Stimulated activated CD4-positive, alpha-beta T cell treated with anti-CD3 and anti-CD28 coated beads, TNF-alpha, amount 100 ng/mL, for 4 hours (primary cell): Measurements from ENCODE around the gene TTC7B.
"Not testable (repeated sequence)": the region's sequence is repeated elsewhere in the genome, so short reads cannot be mapped to it uniquely, and the experiment has no call there.

Source experiments
- DNase-seq, 3 experiments: peaks; one replicate each; pipeline ENCODE4 v3.0.0-alpha.2; 2020; ENCODE audit warnings: low read depth in 3 of 3

The TTC7B gene

DNA sequence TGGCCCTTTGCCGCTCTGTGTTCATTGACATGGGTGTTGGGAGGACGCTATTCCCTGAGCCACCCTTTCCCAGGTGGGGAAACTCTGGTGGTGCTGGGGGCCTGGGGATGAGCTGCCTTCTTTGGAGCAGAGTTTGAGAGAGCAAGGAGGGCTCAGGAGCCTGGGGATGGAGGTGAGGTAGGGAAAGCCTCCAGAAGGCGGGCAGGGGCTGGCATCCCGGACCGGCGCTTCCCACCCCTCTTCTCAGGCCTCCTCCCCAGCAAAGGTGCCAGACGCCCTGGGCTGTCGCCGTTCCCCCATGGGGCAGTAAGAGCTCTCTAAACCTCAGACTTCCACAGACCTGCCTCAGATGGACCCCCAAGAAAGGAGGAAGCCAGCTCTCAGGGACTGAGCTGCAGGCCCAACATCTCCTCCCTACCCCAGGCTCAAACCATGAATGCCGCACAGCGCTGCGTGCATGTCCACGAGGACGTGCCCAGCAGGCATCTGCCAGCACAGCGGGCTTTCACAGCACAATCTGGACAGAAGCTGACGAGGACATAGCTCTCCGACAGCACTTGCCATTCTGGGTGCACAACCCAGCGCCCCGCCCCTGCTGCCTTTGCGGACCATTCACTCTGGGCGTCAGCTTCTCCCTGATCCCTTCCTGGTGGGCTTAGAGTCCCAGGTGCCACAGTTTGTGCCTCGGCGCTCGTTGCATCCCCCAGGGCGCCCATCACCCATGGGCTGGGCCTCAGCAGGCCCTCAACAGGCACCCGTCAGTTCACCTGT is 14.9 kb upstream of the TTC7B start:
- DNase-seq: no peak

DNA sequence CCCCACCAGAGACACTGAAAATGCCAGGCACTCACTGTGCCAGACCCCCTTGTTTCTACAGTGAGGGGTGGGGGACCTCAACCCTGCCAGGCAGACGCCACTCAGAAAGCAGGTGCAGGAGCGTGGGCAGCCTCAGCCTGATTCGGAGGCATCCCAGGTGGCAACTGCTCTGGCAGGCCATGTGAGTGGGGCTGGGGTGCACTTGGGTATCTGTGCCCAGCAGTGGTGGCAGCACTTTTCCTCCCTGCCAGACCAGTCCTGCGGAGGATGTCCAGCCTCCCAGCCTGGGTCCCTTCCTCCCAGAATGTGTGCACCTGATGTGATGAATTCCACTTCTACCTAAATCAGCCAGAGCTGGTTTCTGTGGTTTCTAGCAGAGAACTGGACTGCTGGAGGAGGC is 13.4 kb upstream of the TTC7B start:
- no peak for DNase-seq

DNA sequence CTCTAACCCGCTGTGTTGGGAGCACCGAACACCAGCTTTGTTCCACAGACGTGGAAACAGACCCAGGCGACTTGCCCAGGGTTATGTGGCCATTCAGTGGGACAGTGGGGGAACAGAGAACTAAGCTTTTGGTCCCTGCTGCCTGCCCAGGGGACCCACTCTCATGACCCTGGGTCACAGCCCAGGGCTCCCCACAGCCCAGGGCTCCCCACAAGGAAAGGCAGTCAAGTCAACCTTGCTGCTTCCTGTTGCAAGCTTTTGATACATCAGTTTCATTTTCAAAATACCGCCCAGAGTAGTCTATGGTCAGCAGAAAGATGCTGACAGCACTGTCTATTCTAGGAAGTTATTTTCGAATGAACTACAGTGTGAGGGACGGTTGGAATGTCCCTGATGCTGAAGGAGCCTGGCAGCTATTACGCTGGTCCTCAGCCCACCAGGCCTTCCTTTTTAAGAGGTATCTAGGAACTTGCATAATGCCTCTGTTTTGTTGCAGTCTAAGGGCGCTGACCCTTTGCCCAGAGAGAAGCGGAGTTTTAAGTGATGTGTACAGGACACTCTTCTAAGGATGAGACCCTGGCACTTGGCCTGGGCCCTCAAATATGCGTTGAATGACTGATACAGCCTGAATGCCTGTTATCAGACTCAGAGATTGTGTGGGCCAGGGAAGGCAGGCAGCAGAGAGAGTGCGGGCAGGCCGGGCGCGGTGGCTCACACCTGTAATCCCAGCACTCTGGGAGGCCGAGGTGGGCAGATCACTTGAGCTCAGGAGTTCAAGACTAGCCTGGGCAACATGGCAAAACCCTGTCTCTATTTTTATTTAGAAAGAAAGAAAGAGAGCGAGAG is 12.6 kb upstream of the TTC7B start:
- DNase-seq: no peak

DNA sequence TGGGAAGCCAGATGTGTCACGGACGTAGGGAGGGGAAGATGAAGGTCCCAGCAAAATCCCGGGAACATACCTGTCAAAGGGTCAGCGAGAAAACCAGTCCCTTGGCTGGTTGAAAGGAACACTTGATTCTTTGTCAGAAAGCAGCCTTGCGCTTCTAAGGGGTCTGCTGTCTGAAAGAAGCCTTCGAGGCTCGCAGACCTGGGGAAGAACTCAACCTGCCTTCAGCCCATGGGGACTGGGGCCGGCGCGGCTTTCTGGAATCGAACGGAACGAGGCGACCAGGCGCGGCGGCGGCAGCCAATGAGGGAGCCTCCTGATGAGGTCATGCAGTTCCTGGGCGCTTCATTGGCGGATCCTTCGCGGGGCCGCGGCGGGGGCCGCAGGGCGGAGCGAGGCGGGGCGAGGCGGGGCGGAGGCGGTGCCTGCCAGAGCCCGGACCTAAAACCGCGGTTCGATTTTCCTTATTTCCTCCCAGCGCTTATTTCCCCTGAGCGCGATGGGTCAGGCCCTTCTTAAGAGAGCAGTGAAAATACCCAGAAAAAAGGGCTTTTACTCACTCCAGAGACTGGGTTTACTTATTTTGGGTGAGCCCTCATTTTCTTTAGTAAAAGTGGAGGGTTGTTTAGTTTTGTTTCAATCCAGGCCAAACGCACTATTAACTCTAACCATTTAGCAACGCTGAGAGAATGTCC is 11.8 kb upstream of the TTC7B start:
- DNase-seq: peak; percentile 83 to 84 (median 83)

DNA sequence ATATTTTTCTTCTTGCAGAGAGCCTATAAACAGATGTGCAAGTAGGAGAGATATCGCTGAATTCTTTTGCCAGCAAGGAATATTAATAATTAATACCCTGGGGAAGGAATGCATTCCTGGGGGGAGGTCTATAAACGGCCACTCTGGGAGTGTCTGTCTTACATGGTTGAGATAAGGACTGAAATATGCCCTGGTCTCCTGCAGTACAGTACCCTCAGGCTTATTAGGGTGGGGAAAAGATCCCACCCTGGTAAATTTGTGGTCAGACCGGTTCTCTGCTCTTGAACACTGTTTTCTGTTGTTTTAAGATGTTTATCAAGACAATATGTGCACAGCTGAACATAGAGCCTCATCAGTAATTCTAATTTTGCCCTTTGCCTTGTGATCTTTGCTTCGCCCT is 7.3 kb upstream of the TTC7B start:
- DNase-seq: not testable (repeated sequence)

DNA sequence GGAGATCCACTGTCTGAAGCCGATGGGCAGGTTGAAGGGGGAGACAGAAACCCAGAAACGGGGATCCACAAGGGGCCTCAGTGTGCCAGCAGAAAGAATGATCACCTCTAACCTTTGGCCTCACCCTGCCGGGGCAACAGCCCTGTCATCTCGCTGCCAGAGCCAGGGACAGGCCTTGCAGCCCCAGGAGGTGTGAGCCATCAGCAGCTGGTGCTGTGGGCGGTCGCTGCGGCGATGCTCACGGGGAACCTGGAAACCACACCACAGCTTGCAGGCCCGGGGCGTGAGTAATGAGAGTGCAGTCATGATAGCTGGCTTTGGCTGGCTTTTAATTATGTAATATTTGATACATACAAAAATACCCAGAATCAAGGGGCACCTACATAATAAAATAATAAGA is 4.7 kb upstream of the TTC7B start:
- DNase-seq: peak; percentile 37 to 64 (median 58)

DNA sequence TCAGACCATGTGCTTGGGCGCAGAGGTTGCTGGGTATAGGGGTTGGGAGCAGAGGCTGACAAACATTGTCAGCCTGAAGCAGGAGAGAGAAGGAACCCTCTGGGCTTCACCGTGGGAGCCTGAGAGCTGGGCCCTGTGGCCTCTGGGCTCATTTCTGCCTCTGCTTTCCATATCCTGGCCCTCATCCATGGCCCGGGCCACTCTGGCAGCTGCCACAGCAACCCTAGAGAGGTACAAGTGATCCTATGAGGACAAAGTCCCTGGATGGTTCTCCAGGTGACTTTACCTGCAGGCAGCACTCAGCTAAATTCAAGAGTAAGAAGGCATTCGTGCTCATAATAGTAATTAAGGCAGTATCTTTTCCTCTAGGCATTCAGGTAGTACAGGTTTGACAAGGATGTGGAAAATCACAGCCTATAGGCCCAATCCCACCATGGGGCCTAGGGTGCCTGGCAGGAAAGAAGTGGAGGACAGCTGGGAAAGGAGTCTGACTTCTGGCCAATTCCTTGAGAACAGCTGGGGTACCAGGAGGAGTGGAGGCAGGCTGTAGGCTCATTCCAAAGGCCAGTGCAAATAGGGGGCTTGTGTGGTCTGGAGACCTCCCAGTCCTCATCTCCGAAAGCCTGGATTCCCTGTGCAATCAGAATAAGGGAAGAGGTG is 3.6 kb upstream of the TTC7B start:
- DNase-seq: no peak

DNA sequence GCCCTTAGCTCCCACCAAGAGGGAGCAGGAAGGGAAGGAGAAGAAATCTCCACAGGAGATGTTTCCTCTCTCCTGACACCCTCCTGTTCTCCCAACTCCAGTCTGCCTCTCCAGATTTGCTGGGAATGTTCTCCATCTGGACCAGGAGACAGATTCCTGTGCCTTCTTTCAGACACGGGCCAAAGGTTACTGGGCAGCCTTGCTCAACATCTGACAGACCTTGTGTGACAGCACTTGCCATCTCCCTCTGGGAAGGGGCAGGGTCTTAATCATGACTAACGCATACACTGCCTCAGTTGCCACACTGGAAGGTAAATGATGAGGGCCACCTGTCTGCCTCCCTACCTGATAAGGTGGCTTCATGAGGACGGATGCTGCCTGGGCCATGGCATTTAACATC is 2.5 kb upstream of the TTC7B start:
- no peak for DNase-seq

DNA sequence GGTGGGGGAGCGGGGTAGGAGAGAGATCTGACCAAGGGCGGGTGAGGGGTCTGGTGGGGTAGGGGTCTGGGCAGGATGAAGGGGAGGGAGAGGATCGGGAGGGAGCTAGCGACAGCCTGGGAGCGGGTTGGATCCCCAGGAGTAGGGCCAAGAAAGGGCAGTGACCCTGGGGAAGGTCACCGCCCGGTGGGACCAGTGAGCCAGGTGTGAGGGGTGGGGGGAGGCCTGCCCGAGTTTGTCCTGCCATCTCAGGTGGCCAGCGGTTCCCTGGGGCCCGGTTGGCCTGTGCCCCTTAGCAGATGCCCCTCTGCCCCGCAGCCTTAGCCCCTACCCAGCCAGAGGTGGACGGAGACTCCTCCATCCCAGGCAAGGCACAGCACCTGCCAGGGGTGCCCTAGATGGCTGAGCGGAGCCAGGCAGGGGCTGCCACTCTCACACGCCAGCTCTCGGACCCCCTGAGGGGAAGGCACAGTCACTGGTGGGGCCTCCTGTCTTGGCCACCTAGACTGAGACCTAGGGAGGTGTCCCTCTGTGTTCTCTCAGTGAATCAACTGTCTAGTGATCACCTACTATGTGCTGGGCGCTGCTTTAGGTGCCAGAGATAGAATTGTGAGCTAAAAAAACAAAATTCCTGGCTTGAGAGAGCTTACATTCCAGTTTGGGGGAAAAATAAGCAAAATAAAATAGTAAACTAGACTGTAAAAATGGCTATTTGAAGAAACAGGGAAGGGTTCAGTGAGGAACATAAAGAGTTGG is 629 bp upstream of the TTC7B start:
- DNase-seq: no peak

DNA sequence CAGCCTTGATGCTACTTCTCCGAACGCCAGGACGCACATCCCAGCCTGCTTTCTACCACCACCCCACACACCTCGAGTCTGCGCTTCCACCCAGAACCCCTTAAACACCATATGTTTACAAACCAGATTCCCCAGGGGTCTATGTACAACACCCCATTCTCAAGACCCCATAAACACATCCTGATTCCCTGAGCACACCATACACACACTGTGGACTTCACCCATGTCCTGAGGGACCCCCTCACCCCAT is 733 bp downstream of the TTC7B start:
- DNase-seq: no peak

DNA sequence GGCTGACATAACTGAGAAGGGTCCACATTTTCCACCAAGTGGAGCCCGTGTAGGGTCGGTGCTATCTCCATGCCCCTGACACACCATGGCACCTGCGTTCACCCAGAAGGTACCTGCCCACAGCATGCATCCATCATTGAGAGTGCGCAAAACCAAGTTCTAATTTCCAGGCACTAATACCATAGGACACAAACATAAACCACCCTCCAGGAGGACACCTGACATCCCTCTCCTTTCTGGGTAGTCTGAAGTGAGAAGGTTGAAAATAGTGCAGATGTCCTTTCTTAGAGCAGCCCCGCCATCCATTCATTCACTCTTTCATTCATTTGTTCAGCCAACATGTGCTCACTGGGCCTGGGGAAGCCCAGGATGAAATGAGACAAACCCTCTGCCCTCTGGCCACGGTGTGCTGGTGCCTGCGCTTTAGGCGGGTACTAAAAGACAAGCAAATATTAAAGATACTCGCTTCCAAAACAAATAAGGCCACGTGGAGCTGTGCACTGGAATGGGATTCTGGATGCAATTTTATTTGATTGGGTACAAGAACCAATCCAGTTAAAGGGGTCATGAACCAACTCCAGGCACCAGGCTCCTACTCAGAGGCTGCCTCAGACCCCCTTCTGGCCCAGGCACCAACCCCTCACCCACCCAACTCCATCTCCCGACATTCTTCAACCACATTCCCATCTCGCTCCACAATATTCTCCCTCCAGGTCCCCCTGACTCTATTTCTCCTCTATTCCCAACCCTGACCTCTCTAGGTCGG is 1.2 kb downstream of the TTC7B start:
- DNase-seq: no peak

DNA sequence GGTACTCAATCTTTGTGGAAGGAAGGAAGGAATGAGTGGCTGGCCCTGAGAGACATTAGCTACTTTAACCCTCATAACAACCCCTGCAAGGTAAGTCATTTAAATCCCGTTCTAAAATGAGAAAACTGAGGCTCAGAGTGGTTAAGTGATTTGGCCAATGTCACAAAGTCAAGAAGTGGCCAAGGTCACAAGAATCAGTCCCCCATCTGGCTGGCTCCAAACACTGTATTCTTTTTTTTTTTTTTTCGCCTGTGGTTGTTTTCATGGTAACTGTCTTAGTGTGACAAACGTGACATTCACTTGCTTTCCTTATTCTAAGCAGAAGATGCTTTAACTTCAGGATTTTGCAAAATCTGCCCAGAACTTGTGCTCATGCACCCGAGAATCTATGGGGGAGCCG is 2.8 kb downstream of the TTC7B start:
- DNase-seq: no peak

DNA sequence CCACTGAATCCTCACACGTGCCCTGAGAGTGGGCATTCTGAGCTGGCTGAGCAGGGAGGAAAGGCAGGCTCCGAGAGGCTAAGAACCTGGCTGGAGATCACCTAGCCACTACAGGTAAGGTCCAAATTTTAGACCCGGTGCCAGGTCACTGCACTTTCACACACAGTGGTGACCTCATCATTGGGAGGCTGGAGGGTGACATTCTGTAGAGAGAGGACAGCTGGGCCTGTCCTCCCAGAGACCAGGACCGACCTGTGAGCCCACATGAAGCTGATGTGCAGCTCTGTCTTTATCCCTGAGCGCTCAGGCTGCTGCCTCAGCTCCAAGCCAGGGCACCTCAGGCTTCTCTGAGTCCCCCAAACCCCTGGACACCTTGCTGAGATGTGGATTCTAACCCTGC is 4.1 kb downstream of the TTC7B start:
- no peak for DNase-seq

DNA sequence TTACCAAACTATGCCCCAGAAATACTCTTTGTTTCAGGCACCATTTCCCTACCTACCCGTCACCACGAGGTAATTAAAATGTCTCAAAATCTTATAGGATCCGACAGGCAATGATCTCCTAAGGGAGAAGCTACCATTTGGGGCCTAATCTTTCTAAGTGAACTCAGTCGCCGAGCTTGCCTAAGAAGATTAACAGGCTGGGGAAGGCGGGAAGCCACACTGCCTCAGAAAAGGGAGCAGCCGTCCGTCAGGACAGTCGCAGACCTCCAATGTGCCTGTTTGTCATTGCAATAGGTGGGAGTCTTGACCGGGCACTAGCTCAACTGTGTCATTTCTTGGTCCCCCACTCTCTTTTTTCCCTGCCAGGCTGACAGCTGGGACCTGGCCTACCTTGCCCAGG is 4.6 kb downstream of the TTC7B start:
- no peak for DNase-seq

DNA sequence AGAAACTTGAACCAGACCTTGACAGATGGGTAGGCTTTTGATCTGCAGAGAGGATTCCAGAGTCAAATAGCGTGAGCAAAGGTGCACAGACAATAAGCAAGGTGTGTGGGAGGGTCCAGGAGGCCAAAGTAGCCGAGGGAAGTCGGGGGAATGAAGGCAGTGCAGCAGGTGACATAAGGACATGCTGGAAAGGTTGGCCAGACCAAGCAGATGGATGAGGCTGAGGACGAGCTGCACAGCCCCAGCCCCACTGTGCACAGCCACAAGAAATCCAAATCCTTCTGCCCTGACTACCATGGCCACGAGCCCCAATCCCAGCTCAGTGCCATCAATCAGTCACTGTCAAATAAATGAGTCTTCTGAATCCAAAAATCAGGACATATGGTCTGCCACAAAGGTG is 5.4 kb downstream of the TTC7B start:
- no peak for DNase-seq

DNA sequence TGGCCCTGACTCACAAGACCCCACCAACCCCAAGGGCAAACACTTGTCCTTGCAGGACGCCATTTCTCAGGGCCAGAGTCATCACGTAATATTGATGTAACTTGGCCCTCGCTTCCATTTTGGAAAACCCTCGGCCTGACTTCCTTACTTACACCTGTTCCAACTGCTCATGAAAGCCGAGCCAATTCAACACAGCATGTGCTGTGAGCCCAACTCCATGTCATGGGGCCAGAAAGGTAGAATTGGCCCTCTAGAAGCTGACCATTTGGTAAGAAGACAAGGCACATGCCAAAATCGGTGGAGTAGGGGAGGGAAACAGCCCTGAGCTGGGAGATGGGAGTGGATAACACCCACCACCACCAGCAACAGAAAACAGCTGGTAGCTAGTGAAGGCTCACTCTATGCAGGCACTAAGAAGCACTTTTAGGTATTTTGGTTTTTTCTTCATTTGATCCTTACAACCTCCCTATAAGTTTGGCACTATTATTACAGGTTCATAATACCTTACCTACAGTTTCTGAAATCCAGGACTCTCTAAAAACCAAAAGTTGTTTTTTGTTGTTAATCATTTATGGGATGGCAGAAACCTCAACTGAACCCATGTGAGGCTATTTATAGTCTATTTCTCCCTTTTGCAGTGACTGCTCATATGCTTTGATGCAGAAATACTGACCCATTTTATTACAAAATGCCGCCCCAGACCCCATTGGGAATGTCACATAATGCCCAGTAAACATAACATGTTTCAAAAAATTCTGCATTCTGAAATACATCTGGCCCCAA is 6.5 kb downstream of the TTC7B start:
- DNase-seq: no peak

DNA sequence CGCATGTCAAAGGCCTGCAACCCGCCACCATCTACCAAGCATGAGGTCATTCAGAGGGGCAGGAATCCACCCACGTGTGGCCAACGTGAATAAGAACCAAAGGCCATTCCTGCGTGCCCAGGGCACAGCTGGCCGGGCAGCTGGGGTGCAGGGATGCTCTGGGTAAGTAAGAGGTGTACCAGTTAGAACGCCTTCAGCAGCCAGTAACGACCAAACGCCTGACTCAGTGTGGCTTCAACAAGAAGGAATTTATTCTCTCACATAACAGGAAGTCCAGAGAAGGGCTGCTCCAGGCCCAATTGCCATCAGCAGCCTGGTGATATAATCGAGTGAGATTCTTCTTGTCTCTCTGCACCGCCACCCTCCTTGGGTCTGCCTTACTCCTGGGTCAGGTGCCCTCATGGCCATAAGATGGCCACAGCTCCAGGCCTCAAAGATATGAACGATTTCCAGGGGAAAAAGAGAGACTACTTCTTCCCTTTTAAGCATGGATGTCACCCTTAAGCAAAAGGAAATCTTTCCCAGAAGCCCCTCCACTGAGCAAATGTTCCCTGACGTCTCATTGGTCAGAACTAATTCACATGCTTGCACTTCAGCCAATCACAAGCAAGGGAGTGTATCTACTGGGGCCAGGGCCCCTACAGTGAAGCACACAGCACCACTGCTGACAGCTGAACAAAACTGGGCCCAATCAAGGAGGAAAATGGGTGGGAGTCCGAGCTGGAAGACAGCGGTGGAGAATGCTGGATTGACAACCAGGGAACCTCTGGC is 7.3 kb downstream of the TTC7B start:
- no peak for DNase-seq

DNA sequence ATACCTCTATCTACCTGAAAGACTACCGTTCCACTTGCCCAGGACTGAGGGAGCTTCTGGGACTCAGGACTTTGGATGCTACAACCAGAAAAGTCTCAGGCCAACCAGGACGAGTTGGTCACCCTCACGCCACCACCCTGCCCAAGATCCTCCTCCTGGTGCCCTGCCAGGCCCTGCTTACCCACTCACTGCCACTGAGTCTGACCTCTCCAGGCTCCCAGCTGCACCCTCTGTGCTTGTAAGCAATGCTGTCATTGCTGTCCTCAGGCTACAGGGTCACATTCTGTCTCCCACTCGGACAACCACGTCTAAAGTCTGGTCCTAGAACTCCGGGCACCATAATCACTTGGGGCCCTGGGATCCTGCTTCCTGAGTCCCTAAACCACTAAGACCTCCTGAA is 9.2 kb downstream of the TTC7B start:
- no peak for DNase-seq
